SU-DHL-6 (cell line): ENCODE measurements around the gene DHCR24.
A peak's percentile ranks its signal among the peaks of the same experiment; 100 is the strongest.
"Not testable (repeated sequence)": the region's sequence is repeated elsewhere in the genome, so short reads cannot be mapped to it uniquely, and the experiment has no call there.

ENCODE experiments used
- H2AFZ ChIP-seq: fragments of 200-600 bp; sonication (generic); 2 replicates; pipeline ENCODE4 v1.6.1; 2014; ENCODE audit warnings: low read depth, mild to moderate bottlenecking, moderate library complexity, mixed read lengths, antibody characterized with exemption, low read length; ENCODE audit not compliant: severe bottlenecking
- H3F3A ChIP-seq: fragments of 200-600 bp; shearing (Covaris generic); 2 replicates; pipeline ENCODE4 v1.6.0; 2016; ENCODE audit warnings: antibody characterized with exemption, mild to moderate bottlenecking; ENCODE audit not compliant: insufficient read depth
- H3K27ac ChIP-seq: fragments of 200-600 bp; sonication (generic); 2 replicates; pipeline ENCODE4 v1.5.1; 2016; ENCODE audit warnings: low read depth, mild to moderate bottlenecking, low read length, moderate library complexity, mixed read lengths
- H3K27me3 ChIP-seq: fragments of 200-600 bp; sonication (generic), shearing (Covaris generic); 2 replicates; pipeline ENCODE4 v1.6.0; 2014; ENCODE audit warnings: mild to moderate bottlenecking, low read length
- H3K36me3 ChIP-seq: fragments of 200-600 bp; sonication (generic); 2 replicates; pipeline ENCODE4 v1.6.1; 2014; ENCODE audit warnings: mild to moderate bottlenecking, low read length, mixed read lengths
- H3K4me2 ChIP-seq: fragments of 300-600, 200-600 bp; shearing (Covaris generic), sonication (generic); 2 replicates; pipeline ENCODE4 v1.6.0; 2014; ENCODE audit warnings: low read length, low read depth, mild to moderate bottlenecking; ENCODE audit not compliant: poor library complexity, severe bottlenecking
- H3K4me3 ChIP-seq: fragments of 200-600 bp; sonication (generic); 2 replicates; pipeline ENCODE4 v1.5.1; 2014; ENCODE audit warnings: antibody characterized with exemption, low read length, mild to moderate bottlenecking, mixed read lengths; ENCODE audit not compliant: insufficient read depth, poor library complexity, severe bottlenecking
- H3K79me2 ChIP-seq: fragments of 200-600 bp; sonication (generic); 2 replicates; pipeline ENCODE4 v1.6.1; 2014; ENCODE audit warnings: mild to moderate bottlenecking, low read length, moderate library complexity; ENCODE audit not compliant: insufficient read depth
- H3K9ac ChIP-seq: fragments of 200-600 bp; sonication (generic); 2 replicates; pipeline ENCODE4 v1.7.0; 2014; ENCODE audit warnings: mild to moderate bottlenecking, low read length
- H3K9me2 ChIP-seq: fragments of 200-600 bp; sonication (generic); replicated peaks from 2 replicates; pipeline ENCODE4 v1.6.1; 2014; ENCODE audit warnings: low read length; ENCODE audit not compliant: insufficient read depth
- H3K9me3 ChIP-seq: fragments of 200-600 bp; sonication (generic); 2 replicates; pipeline ENCODE4 v1.6.1; 2014; ENCODE audit warnings: low read length, mixed read lengths; ENCODE audit not compliant: insufficient read depth
- H4K20me1 ChIP-seq: fragments of 200-600 bp; sonication (generic); 2 replicates; pipeline ENCODE4 v1.6.1; 2014; ENCODE audit warnings: low read depth, mild to moderate bottlenecking, antibody characterized with exemption, low read length, moderate library complexity, mixed read lengths
- EZH2phosphoT487 ChIP-seq: fragments of 200-600 bp; sonication (generic), shearing (Covaris generic); conservative IDR thresholded peaks from 2 replicates; pipeline ENCODE4 v1.6.1; 2018; ENCODE audit warnings: mild to moderate bottlenecking, antibody characterized with exemption, low read length, moderate library complexity, mixed read lengths
- TF ChIP-seq, protein P1 (sequence below): fragments of 200-600 bp; sonication (generic); IDR thresholded peaks from one replicate; pipeline ENCODE4 v1.5.1; 2017; ENCODE audit warnings: antibody characterized with exemption, mild to moderate bottlenecking, low read length, moderate library complexity; ENCODE audit not compliant: insufficient read depth, poor library complexity, severe bottlenecking

The DHCR24 gene, protein sequence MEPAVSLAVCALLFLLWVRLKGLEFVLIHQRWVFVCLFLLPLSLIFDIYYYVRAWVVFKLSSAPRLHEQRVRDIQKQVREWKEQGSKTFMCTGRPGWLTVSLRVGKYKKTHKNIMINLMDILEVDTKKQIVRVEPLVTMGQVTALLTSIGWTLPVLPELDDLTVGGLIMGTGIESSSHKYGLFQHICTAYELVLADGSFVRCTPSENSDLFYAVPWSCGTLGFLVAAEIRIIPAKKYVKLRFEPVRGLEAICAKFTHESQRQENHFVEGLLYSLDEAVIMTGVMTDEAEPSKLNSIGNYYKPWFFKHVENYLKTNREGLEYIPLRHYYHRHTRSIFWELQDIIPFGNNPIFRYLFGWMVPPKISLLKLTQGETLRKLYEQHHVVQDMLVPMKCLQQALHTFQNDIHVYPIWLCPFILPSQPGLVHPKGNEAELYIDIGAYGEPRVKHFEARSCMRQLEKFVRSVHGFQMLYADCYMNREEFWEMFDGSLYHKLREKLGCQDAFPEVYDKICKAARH

DNA sequence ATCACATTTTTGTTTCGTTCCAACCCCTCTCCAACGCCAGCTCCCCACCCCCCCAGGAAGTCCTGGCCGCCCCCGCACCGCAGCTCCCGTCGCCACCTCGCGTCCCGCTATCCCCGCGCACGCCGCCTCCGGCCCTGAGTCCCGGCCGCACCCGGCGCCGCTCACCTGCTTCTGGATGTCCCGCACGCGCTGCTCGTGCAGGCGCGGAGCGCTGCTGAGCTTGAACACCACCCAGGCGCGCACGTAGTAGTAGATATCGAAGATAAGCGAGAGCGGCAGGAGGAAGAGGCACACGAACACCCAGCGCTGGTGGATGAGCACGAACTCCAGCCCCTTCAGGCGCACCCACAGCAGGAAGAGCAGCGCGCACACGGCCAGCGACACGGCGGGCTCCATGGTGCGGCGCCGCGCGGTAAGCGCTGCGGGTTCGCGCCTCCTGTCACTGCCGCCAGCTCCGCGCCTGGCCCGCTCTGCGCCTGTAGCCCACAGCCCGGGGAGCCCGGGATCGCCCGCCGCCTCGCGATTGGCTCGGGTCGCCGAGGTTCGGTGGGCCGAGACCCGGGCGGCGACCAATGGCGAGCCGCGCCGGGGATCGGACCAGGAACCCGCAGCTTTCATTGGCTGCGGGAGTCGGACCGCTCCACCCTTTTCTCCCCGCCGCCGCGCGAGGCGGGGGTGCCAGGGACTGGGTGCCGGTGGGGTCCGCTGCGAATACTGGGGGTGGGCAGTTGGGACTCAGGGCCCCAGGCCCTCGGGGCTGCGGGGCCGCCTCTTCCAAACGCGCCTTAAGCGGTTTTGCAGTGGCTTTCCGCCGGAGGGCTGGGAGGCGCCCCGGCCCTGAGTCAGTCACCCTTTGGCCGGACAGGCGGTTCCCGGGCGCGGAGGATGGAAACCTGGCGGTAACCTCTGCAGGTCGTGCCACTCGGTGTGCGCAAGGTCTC, at the start of gene DHCR24:
TSS of gene DHCR24 (minus strand) at position 472 of the 941 bp plus-strand sequence. CDS start at position 396, 76 bp downstream.
- Histone ChIP-seq H3F3A (peaks cover 3% of the 10 kb centered on the region; the same call in 1 of the 2 replicates), H3K9me2 (no peaks in the 10 kb centered on the region), H3K4me3 (peak within 1 kb of the TSS; percentile 93), H3K27me3 (no peaks in the 10 kb centered on the region), H3K36me3 (peaks cover 29% of the 10 kb centered on the region), H3K4me2 (peak within 1 kb of the TSS; percentile 89), H3K79me2 (peaks cover 50% of the 10 kb centered on the region), H3K27ac (peak within 1 kb of the TSS; percentile 80), H3K9ac (peak within 1 kb of the TSS; percentile 95), H4K20me1 (no peaks in the 10 kb centered on the region; the same call in 1 of the 2 replicates), H3K9me3 (0 out of 2 replicates have a peak, but pooled peaks cover 3% of the 10 kb centered on the region), H2AFZ (peak within 1 kb of the TSS; percentile 73)
- no peak for TF ChIP-seq EZH2phosphoT487
- TF ChIP-seq, protein P1, sequence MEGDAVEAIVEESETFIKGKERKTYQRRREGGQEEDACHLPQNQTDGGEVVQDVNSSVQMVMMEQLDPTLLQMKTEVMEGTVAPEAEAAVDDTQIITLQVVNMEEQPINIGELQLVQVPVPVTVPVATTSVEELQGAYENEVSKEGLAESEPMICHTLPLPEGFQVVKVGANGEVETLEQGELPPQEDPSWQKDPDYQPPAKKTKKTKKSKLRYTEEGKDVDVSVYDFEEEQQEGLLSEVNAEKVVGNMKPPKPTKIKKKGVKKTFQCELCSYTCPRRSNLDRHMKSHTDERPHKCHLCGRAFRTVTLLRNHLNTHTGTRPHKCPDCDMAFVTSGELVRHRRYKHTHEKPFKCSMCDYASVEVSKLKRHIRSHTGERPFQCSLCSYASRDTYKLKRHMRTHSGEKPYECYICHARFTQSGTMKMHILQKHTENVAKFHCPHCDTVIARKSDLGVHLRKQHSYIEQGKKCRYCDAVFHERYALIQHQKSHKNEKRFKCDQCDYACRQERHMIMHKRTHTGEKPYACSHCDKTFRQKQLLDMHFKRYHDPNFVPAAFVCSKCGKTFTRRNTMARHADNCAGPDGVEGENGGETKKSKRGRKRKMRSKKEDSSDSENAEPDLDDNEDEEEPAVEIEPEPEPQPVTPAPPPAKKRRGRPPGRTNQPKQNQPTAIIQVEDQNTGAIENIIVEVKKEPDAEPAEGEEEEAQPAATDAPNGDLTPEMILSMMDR, result no peak

DNA sequence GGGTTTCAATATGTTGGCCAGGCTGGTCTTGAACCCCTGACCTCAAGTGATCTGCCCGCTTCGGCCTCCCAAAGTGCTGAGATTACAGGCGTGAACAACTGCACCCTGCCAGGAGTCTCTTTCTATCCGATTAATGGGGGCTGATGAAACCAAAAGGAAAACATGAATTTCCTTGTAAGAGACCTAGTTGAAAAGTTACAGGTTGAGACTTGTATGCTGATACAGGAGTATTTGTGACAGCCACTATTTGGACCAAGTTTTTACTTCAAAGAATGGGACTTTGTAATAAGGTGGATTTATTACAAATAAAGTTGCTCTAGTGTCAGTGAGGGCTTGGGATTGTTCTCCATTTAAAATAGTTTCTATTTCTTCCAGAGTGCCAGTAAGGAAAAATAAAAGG, 49.8 kb upstream of the DHCR24 start:
- TF ChIP-seq, protein P1, result no peak
- TF ChIP-seq EZH2phosphoT487, result no peak
- Histone ChIP-seq H3K36me3 (no peaks in the 10 kb centered on the region), H3F3A (no peaks in the 10 kb centered on the region), H3K9ac (no peak overlapping the region), H3K4me2 (no peak overlapping the region), H3K27me3 (no peaks in the 10 kb centered on the region), H3K79me2 (no peaks in the 10 kb centered on the region), H2AFZ (no peak overlapping the region), H3K4me3 (no peak overlapping the region), H3K9me2 (no peaks in the 10 kb centered on the region), H3K27ac (no peak overlapping the region), H4K20me1 (no peaks in the 10 kb centered on the region), H3K9me3 (no peaks in the 10 kb centered on the region)

DNA sequence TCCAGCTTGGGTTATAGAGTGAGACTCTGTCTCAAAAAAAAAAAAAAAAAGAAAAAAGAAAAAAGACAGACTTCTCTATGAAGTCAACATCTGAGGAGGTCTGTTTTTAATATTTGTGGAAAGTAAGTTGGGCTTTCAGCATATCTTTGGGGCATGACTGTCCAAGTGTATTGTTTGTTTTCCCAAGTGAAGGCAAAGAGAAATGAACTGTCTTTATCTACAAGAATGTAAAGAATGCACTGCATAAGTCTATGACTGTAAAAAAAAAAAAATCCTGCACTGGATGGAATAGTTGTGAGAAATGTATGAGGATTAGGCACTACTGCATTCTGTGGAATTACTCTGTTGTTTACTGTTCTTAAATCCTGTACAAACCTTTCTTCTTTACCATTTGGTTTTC, 47.9 kb upstream of the DHCR24 start:
- Histone ChIP-seq H3K9me2 (no peaks in the 10 kb centered on the region), H3F3A (no peaks in the 10 kb centered on the region), H4K20me1 (no peaks in the 10 kb centered on the region), H3K4me3 (no peak overlapping the region), H3K9ac (no peak overlapping the region), H3K36me3 (no peaks in the 10 kb centered on the region), H3K27ac (no peak overlapping the region), H3K79me2 (no peaks in the 10 kb centered on the region), H3K9me3 (no peaks in the 10 kb centered on the region), H3K4me2 (no peak overlapping the region), H2AFZ (no peak overlapping the region), H3K27me3 (no peaks in the 10 kb centered on the region)
- TF ChIP-seq EZH2phosphoT487, result no peak

DNA sequence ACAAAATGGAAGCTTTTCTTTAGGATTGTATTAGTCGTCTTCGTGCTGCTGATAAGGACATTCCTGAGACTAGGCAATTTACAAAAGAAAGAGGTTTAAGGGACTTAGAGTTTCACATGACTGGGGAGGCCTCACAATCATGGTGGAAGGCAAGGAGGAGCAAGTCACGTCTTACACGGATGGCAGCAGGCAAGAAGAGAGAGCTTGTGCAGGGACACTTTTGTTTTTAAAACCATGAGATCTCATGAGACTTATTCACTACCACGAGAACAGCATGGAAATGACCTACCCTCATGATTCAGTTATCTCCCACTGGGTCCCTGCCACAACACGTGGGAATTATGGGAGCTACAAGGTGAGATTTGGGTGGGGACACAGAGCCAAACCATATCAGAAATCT, 47.1 kb upstream of the DHCR24 start:
- not testable (repeated sequence) for H2AFZ ChIP-seq, H3K4me3 ChIP-seq, H3K79me2 ChIP-seq, H3K27ac ChIP-seq, H3K9me2 ChIP-seq, H3K9me3 ChIP-seq, H3K4me2 ChIP-seq, H3K9ac ChIP-seq, H3F3A ChIP-seq, H3K27me3 ChIP-seq, H3K36me3 ChIP-seq, H4K20me1 ChIP-seq
